GM23338 (cell line): Measurements from ENCODE around the gene SPINT3. TPM values are rescaled to one million over a fixed set of nuclear protein-coding genes. Genes with fewer than 3 reads are reported as not detected.

ENCODE experiments used
- ATAC-seq: fragments of 200-7000 bp; cut with Tn5 transposase; 3 replicates; pipeline ENCODE4 v1.9.1; 2020
- DNase-seq: peaks from one replicate; pipeline ENCODE4 v3.0.0-alpha.2; 2015; ENCODE audit warnings: low spot score
- H2AFZ ChIP-seq: fragments of 200-600 bp; sonication (generic); 2 replicates; pipeline ENCODE4 v1.8.0; 2016; ENCODE audit warnings: antibody characterized with exemption, mild to moderate bottlenecking, moderate library complexity
- H3F3A ChIP-seq: fragments of 200-600 bp; sonication (generic); replicated peaks from 2 replicates; pipeline ENCODE4 v1.8.0; 2017; ENCODE audit warnings: antibody characterized with exemption, mixed run types, low read depth
- H3K27ac ChIP-seq: fragments of 200-600 bp; sonication (generic); 2 replicates; pipeline ENCODE4 v1.6.1; 2016; ENCODE audit warnings: low read depth
- H3K27me3 ChIP-seq: fragments of 200-600 bp; sonication (generic); 2 replicates; pipeline ENCODE4 v1.8.0; 2016; ENCODE audit warnings: mild to moderate bottlenecking, mixed run types, moderate library complexity; ENCODE audit not compliant: insufficient read depth
- H3K36me3 ChIP-seq: fragments of 200-600 bp; sonication (generic); 2 replicates; pipeline ENCODE4 v1.8.0; 2016; ENCODE audit warnings: mild to moderate bottlenecking; ENCODE audit not compliant: insufficient read depth
- H3K4me1 ChIP-seq: fragments of 200-600 bp; sonication (generic); 2 replicates; pipeline ENCODE4 v1.8.0; 2016; ENCODE audit warnings: mild to moderate bottlenecking, moderate library complexity; ENCODE audit not compliant: insufficient read depth
- H3K4me2 ChIP-seq: fragments of 200-600 bp; sonication (generic); 2 replicates; pipeline ENCODE4 v1.7.1; 2017; ENCODE audit warnings: mixed run types
- H3K4me3 ChIP-seq: fragments of 200-600 bp; sonication (generic); 2 replicates; pipeline ENCODE4 v1.6.1; 2016; ENCODE audit warnings: mixed run types
- H3K79me2 ChIP-seq: fragments of 200-600 bp; sonication (generic); replicated peaks from 2 replicates; pipeline ENCODE4 v1.8.0; 2017; ENCODE audit warnings: mild to moderate bottlenecking; ENCODE audit not compliant: insufficient read depth
- H3K9me2 ChIP-seq: fragments of 200-600 bp; sonication (generic); 2 replicates; pipeline ENCODE4 v1.8.0; 2017; ENCODE audit not compliant: insufficient read depth
- H4K20me1 ChIP-seq: fragments of 200-600 bp; sonication (generic); replicated peaks from 2 replicates; pipeline ENCODE4 v1.8.0; 2017; ENCODE audit warnings: mild to moderate bottlenecking; ENCODE audit not compliant: insufficient read depth
- H3K27ac Mint-ChIP-seq: 2 replicates; pipeline ENCODE4 v1.8.0; 2020; ENCODE audit warnings: inconsistent platforms, mild to moderate bottlenecking, moderate library complexity, mixed read lengths
- H3K27me3 Mint-ChIP-seq: 3 replicates; pipeline ENCODE4 v1.8.0; 2022; ENCODE audit warnings: low read depth, mild to moderate bottlenecking, moderate library complexity, mixed read lengths, inconsistent platforms; ENCODE audit not compliant: insufficient read depth, poor library complexity
- H3K36me3 Mint-ChIP-seq: 3 replicates; pipeline ENCODE4 v1.8.0; 2021; ENCODE audit warnings: low read depth, mild to moderate bottlenecking, inconsistent platforms, moderate library complexity, mixed read lengths
- H3K4me1 Mint-ChIP-seq: 3 replicates; pipeline ENCODE4 v1.8.0; 2020; ENCODE audit warnings: mild to moderate bottlenecking, inconsistent platforms, mixed read lengths
- H3K4me3 Mint-ChIP-seq: 3 replicates; pipeline ENCODE4 v1.8.0; 2021; ENCODE audit warnings: moderate library complexity, mild to moderate bottlenecking, inconsistent platforms, mixed read lengths
- H3K9me3 Mint-ChIP-seq: 3 replicates; pipeline ENCODE4 v1.8.0; 2020; ENCODE audit warnings: moderate library complexity, mild to moderate bottlenecking, inconsistent platforms, mixed read lengths
- CREB1 ChIP-seq: fragments of 250-450 bp; sonication (Bioruptor Pico); IDR thresholded peaks from 2 replicates; pipeline ENCODE4 v1.5.0; 2020; ENCODE audit warnings: low read depth, mild to moderate bottlenecking, moderate library complexity
- ETS1 ChIP-seq: IDR thresholded peaks from 2 replicates; pipeline ENCODE4 v1.6.1; 2016; ENCODE audit warnings: antibody characterized with exemption
- EZH2 ChIP-seq: fragments of 200-600 bp; sonication (generic); IDR thresholded peaks from one replicate; pipeline ENCODE4 v1.8.0; 2017; ENCODE audit warnings: antibody characterized with exemption, mild to moderate bottlenecking, low read depth; ENCODE audit not compliant: unreplicated experiment
- EZH2phosphoT487 ChIP-seq: fragments of 200-600 bp; sonication (generic); IDR thresholded peaks from one replicate; pipeline ENCODE4 v1.8.1; 2018; ENCODE audit warnings: antibody characterized with exemption; ENCODE audit not compliant: unreplicated experiment
- JUNB ChIP-seq: IDR thresholded peaks from one replicate; pipeline ENCODE4 v1.6.1; 2016; ENCODE audit warnings: antibody characterized with exemption; ENCODE audit not compliant: unreplicated experiment
- NANOG ChIP-seq: IDR thresholded peaks from 2 replicates; pipeline ENCODE4 v1.6.1; 2016; ENCODE audit warnings: antibody characterized with exemption, borderline replicate concordance
- POLR2AphosphoS5 ChIP-seq: IDR thresholded peaks from 2 replicates; pipeline ENCODE4 v1.6.1; 2016; ENCODE audit warnings: antibody characterized with exemption, low read depth
- STAT1 ChIP-seq: IDR thresholded peaks from one replicate; pipeline ENCODE4 v1.6.1; 2016; ENCODE audit warnings: antibody characterized with exemption; ENCODE audit not compliant: unreplicated experiment
- ZNF114 ChIP-seq: fragments of 250-450 bp; sonication (Bioruptor Pico); IDR thresholded peaks from 2 replicates; pipeline ENCODE4 v1.5.0; 2020; ENCODE audit warnings: mild to moderate bottlenecking, moderate library complexity
- ZNF331 ChIP-seq: fragments of 250-450 bp; sonication (Bioruptor Pico); IDR thresholded peaks from 2 replicates; pipeline ENCODE4 v1.5.0; 2020; ENCODE audit warnings: low read depth, mild to moderate bottlenecking, moderate library complexity
- ZNF462 ChIP-seq: fragments of 250-450 bp; sonication (Bioruptor Pico); IDR thresholded peaks from 2 replicates; pipeline ENCODE4 v1.5.0; 2020; ENCODE audit warnings: mild to moderate bottlenecking, moderate library complexity
- polyA plus RNA-seq: library from polyadenylated mRNA; unstranded; fragments of >200 nt; fragmentation: Nextera tagmentation; extraction: Ambion mirVana; gene quantifications from 2 replicates; pipeline ENCODE4 v1.2.1, GENCODE V29; 2016
- total RNA-seq: library from RNA; depleted of rRNA; stranded (reverse); fragments of >200 nt; shearing (Covaris generic); gene quantifications from 2 replicates; pipeline ENCODE4 v1.2.3, GENCODE V29; 2014
- TF ChIP-seq, protein P1 (sequence below), 2 experiments: fragments of 200-600 bp in 1 of 2; sonication (generic) in 1 of 2; conservative IDR thresholded peaks; 2 replicates each; pipeline versions ENCODE4 v1.5.1 to v1.6.1; 2016 to 2017; ENCODE audit warnings: antibody characterized with exemption in 2 of 2, low read depth in 2 of 2, mild to moderate bottlenecking in 2 of 2, moderate library complexity in 1 of 2
- TF ChIP-seq, protein P2 (sequence below): IDR thresholded peaks from one replicate; pipeline ENCODE4 v1.6.1; 2018; ENCODE audit warnings: antibody characterized with exemption; ENCODE audit not compliant: unreplicated experiment

Gene SPINT3
- total and polyA plus RNA-seq, 2 experiments from 2014 or later, result not detected

GRCh38 chr20:45539382-45539781 is 24.0 kb upstream of the SPINT3 start, which contains the start of gene WFDC6:
TSS of gene WFDC6 (minus strand) at chr20:45539482. CDS start at chr20:45539407, 75 bp downstream.
- no peak within 1 kb of the TSS for H3K27ac ChIP-seq
- H3K27me3 Mint-ChIP-seq, result no peaks in the 10 kb centered on the region

More at GRCh38 chr20:45539382-45539781, 24.0 kb upstream of the SPINT3 start, which contains the start of gene WFDC6:
- H3K79me2 ChIP-seq, result no peaks in the 10 kb centered on the region
- no peak within 1 kb of the TSS for H3K4me3 ChIP-seq
- no peaks in the 10 kb centered on the region for H3K36me3 ChIP-seq
- H3K4me2 ChIP-seq, result no peak within 1 kb of the TSS
- H3K4me1 ChIP-seq, result no peaks in the 10 kb centered on the region
- ATAC-seq (no peak), DNase-seq (no peak)
- H3F3A ChIP-seq, result no peaks in the 10 kb centered on the region
- peaks cover 6% of the 10 kb centered on the region; the same call in 1 of the 2 replicates for H3K9me2 ChIP-seq
- H2AFZ ChIP-seq, result no peak within 1 kb of the TSS
- TF ChIP-seq ZNF331 (no peak), EZH2phosphoT487 (no peak), ZNF462 (CRISPR knock-in tag) (no peak), STAT1 (no peak), JUNB (no peak), POLR2AphosphoS5 (no peak), ETS1 (no peak), CREB1 (no peak), ZNF114 (CRISPR knock-in tag) (no peak), EZH2 (no peak), NANOG (no peak)
- TF ChIP-seq, protein P1, sequence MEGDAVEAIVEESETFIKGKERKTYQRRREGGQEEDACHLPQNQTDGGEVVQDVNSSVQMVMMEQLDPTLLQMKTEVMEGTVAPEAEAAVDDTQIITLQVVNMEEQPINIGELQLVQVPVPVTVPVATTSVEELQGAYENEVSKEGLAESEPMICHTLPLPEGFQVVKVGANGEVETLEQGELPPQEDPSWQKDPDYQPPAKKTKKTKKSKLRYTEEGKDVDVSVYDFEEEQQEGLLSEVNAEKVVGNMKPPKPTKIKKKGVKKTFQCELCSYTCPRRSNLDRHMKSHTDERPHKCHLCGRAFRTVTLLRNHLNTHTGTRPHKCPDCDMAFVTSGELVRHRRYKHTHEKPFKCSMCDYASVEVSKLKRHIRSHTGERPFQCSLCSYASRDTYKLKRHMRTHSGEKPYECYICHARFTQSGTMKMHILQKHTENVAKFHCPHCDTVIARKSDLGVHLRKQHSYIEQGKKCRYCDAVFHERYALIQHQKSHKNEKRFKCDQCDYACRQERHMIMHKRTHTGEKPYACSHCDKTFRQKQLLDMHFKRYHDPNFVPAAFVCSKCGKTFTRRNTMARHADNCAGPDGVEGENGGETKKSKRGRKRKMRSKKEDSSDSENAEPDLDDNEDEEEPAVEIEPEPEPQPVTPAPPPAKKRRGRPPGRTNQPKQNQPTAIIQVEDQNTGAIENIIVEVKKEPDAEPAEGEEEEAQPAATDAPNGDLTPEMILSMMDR (conservative IDR thresholded peaks at IDR 0.05; ENCODE audit: low read depth in 2 of 2), result no peak
- TF ChIP-seq, protein P2, sequence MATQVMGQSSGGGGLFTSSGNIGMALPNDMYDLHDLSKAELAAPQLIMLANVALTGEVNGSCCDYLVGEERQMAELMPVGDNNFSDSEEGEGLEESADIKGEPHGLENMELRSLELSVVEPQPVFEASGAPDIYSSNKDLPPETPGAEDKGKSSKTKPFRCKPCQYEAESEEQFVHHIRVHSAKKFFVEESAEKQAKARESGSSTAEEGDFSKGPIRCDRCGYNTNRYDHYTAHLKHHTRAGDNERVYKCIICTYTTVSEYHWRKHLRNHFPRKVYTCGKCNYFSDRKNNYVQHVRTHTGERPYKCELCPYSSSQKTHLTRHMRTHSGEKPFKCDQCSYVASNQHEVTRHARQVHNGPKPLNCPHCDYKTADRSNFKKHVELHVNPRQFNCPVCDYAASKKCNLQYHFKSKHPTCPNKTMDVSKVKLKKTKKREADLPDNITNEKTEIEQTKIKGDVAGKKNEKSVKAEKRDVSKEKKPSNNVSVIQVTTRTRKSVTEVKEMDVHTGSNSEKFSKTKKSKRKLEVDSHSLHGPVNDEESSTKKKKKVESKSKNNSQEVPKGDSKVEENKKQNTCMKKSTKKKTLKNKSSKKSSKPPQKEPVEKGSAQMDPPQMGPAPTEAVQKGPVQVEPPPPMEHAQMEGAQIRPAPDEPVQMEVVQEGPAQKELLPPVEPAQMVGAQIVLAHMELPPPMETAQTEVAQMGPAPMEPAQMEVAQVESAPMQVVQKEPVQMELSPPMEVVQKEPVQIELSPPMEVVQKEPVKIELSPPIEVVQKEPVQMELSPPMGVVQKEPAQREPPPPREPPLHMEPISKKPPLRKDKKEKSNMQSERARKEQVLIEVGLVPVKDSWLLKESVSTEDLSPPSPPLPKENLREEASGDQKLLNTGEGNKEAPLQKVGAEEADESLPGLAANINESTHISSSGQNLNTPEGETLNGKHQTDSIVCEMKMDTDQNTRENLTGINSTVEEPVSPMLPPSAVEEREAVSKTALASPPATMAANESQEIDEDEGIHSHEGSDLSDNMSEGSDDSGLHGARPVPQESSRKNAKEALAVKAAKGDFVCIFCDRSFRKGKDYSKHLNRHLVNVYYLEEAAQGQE, result no peak
- H3K27ac Mint-ChIP-seq, result no peak within 1 kb of the TSS
- H4K20me1 ChIP-seq, result no peaks in the 10 kb centered on the region
- no peak within 1 kb of the TSS for H3K4me3 Mint-ChIP-seq
- H3K27me3 ChIP-seq, result no peaks in the 10 kb centered on the region
- H3K9me3 Mint-ChIP-seq, result no peaks in the 10 kb centered on the region
- H3K36me3 Mint-ChIP-seq, result no peaks in the 10 kb centered on the region
- no peaks in the 10 kb centered on the region; the same call in 2 of the 3 replicates for H3K4me1 Mint-ChIP-seq
